ENCODE results near the gene PRUNE2. TPM values are rescaled to one million over a fixed set of nuclear protein-coding genes. Genes with fewer than 3 reads are reported as not detected.
"Not testable (repeated sequence)": the region's sequence is repeated elsewhere in the genome, so short reads cannot be mapped to it uniquely, and the experiment has no call there.

PRUNE2 gene
- total RNA-seq, 1 donor from 2014 or later = 1.9 TPM

DNA sequence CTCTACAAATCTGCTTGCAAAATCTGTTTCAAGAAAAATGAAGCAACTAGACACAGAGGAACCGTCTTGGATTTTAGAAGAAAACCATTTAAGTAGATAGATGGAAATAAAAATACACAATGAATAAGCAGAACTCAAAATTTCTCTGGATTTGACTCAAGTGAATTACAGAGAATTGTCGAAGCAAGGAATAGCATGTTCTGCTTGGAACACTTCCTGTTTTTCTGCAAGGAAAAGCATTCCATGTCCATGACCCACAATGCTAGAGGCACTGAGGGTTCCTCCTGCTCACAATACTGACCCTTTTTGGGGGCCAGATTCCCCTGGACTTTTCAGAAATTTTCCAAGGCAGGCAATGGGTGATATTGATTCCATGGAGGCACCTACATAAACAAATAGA is 29.8 kb downstream of the PRUNE2 start:
- no peak for ATAC-seq
- DNase-seq (ENCODE audit: missing footprints) = no peak
- intact Hi-C loops (cut with DNase I) = no loop called here

DNA sequence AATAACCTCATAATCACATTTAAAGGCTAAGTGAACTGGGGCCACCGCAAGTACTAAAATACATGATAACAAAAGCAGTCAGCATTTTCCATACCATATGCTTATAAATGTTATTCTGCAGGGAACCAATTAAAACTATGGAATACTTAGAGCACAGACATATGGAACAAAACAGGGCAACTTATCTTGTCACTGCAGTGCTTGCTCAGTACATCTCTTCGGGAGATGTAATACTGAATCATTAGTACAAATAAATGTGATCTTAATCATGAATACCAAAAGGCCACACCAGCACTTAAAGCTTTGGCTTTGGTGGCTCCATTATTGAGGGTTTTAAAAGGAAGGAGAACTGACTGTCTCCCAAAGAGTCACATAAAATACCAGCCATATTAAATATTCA is 32.1 kb downstream of the PRUNE2 start:
- no peak for DNase-seq (ENCODE audit: missing footprints)
- intact Hi-C loops (cut with DNase I) = no loop called here
- no peak for ATAC-seq

DNA sequence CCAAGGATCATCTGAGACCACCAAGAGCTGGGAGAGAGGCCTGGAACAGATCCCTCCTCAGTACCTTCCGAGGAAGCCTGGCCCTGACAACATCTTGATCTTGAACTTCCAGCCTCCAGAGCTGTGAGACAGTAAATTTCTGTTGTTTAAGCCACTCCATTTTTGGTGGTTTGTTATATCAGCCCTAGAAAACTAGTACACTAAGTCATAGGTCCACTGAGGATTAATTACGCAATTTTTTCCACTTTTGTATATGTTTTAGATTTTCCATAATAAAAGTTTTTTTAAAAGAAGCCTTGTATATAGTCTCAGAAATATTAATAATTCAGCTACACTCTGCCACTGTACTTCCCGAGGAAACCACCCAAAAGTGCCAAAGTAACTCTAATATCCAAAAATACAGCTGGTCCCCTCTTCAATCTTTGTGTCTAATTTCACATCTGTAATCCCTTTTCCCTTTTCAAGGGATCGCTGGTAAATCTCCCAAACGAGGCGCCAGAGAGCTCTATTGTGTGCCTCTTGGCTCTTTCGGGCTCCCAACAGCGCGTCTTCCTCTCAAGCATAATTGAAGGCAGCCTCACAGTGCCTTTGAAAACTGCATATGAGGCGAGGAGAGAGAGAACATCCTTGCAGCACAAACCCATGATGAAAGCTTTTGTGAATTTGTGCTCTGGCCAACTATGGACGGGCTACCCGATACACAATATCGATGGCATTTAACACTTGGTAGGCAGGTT is 32.7 kb downstream of the PRUNE2 start:
- intact Hi-C loops (cut with DNase I) = no loop called here
- no peak for DNase-seq (ENCODE audit: missing footprints)
- ATAC-seq = no peak

DNA sequence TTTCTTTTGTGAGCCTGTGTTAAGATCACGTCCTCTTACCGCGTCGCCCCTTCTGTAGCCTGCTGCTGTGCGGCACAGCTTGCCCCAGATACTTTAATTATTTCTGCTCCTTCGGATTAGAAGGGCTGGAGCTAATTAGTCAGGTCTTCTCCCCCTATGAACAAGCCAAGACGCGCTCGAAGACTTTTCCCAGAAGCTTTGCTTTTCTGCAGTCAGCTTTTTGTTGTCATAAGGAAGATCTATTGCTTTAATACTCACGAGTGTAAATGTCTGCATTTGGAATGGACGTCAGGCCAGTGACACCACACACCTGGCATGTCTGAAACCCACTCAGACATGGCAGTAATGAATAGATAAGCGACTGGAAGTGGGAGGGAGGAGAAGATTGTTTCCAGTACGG is 37.0 kb downstream of the PRUNE2 start:
- intact Hi-C loops (cut with DNase I) = no loop called here
- ATAC-seq = no peak
- no peak for DNase-seq (ENCODE audit: missing footprints)

DNA sequence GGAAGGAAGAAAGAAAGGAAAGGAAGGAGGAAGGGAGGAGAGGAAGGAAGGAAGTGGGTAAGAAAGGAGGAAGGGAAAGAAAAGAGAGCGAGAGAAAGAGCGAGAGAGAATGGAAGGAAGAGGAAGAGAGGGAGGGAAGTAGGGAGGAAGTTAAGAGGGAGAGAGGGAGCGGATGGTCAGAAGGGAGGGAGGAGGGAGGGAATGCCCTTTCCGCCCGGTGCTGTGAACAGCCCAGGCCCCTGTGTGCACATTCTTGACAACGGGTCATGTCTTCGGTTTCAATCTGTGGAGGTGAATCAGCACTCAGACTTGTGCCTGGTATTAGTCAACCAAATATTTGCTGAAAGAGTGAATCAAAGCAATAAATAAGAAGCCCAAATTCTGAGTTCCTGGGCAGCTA is 39.2 kb downstream of the PRUNE2 start:
- ATAC-seq = no peak
- intact Hi-C loops (cut with DNase I) = no loop called here

DNA sequence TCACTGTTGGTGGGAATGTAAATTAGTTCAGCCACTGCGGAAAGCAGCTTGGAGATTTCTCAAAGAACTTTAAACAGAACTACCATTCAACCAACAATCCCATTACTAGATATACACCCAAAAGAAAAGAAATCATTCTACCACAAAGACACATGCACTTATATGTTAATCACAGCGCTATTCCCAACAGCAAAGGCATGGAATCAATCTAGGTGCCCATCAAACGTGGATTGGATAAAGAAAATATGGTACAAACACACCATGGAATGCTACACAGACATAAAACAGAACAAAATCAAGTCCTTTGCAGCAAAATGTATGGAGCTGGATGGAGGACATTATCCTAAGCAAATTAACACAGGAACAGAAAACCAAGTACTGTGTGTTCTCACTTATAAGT is 42.1 kb downstream of the PRUNE2 start:
- ATAC-seq (no peak), DNase-seq (ENCODE audit: missing footprints) (no peak)
- intact Hi-C loops (cut with DNase I) = no loop called here

More for the DNA sequence above, 39.2 kb downstream of the PRUNE2 start:
- no peak for DNase-seq (ENCODE audit: missing footprints)

DNA sequence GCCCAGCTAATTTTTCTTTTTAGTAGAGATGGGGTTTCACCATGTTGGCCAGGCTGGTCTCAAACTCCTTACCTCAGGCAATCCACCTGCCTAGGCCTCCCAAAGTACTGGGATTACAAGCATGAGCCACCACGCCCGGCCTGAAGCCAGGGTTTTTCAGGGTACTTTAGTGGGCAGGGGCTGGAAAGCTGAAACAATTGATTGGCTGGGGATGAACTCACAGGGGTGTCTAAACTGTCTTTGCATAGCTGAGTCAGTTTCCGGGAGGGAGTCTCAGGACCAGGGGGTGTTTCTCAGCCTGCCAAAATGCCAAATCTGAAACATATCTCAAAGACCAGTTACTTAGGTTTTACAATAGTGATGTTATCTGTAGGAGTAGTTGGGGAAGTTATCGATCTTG is 46.1 kb downstream of the PRUNE2 start:
- intact Hi-C loops (cut with DNase I) = no loop called here
- ATAC-seq (no peak), DNase-seq (ENCODE audit: missing footprints) (no peak)

DNA sequence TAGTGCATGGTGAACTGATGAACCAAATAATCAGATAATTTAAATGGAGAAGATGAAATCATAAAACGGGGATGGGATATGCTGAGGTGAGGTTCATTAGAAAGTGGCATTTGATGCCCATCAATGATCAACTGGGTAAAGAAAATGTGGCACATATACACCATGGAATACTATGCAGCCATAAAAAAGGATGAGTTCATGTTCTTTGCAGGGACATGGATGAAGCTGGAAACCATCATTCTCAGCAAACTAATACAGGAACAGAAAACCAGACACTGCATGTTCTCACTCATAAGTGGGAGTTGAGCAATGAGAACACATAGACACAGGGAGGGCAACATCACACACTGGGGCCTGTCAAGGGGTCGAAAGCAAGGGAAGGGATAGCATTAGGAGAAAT is 47.7 kb downstream of the PRUNE2 start:
- DNase-seq (ENCODE audit: missing footprints); intact Hi-C loops (cut with DNase I); ATAC-seq: not testable (repeated sequence)

DNA sequence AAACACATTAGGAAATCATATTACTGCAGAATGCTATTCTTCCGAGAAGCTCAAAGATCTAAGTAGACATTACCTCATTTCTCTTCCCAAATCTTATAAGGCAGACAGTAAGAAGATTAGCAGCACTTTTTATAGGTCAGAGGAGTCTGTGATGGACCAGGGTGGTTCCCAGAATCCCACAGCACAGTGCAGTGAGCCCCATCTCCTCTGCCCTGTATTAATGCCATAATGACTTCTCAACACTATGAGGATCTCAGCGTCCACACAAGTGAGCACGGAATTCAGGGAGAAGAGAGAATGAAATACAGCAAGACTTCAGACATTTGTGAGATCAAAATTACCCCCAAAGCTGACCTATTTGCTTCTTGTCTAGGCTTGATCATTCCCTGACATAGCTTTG is 49.9 kb downstream of the PRUNE2 start:
- intact Hi-C loops (cut with DNase I) = no loop called here
- ATAC-seq = no peak

DNA sequence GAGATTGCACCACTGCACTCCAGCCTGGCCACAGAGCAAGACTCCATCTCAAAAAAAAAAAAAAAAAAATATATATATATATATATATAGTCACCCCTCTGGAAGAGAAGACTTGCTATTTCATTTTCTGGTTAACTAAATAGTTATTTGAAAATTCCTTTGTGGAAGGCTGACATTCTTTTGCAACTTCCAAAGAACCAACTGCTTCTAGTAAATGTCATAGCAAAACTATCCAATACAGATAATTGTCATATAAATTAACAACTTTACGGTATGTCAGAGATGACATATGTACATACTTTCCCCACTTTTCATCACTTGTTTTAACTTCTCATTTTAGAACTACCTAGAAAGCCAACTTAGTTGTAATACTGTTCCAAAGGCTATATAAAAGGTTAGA is 50.9 kb downstream of the PRUNE2 start:
- no peak for DNase-seq (ENCODE audit: missing footprints)
- intact Hi-C loops (cut with DNase I) = no loop called here
- no peak for ATAC-seq

More for the DNA sequence above, 49.9 kb downstream of the PRUNE2 start:
- DNase-seq (ENCODE audit: missing footprints) = no peak

DNA sequence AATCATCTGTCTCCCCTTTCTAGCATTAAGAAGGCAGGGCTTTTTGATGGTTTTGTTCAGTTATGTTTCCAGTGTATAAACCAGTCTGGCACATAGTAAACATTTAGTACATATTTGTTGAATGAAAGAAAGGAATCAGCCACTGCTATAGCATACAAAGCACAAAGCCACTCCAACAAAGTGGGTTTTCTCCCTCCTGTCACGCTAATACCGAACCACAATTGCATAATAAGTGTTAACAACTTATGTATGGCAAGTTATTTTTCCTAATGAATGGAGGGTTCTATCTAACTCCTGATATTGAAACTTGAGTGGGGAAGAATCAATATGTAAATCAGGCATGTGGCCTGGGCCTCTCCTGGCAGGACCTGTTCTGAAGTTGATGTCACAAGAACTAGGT is 53.9 kb downstream of the PRUNE2 start:
- DNase-seq (ENCODE audit: missing footprints) (no peak), ATAC-seq (no peak)
- intact Hi-C loops (cut with DNase I) = no loop called here

DNA sequence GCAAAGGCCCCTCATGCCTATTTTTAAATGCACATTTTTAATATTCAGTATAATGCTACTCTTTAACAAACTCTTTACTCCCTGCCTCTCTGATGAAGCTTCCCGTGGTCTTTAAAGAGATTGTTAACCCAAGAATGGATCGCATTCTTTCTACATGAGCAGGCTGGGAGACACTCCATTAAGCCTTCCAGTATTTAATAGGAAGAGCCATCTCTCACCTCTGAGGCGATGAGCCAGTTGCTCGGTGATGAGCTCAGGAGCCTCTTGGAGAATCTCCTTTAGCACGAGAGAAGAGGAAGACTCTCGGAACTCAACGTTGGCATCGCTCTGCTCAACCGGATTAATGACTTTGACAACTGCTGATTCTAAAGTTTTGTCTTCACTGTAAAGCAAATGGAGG is 59.6 kb downstream of the PRUNE2 start:
- DNase-seq (ENCODE audit: missing footprints) = no peak
- ATAC-seq = no peak
- intact Hi-C loops (cut with DNase I) = no loop called here

DNA sequence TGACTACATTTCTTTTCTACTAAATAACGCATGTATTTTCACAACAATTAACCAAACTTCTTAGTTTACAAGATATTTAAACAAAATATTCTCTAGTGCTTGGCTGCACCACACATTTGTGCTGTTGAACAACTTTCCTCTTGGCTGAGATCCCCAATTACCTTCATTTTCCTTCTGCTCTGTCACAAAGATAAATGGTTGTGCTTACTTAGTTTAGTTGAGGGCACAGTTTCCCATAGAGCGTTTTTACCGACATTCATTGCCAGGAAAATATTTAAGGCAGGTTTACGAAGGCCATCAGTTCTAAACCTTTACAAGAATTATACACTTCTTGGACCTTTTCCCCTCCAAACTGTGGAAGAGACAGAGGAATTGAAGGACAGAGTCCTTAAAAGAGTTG is 60.7 kb downstream of the PRUNE2 start:
- intact Hi-C loops (cut with DNase I) = no loop called here
- no peak for ATAC-seq
- no peak for DNase-seq (ENCODE audit: missing footprints)

DNA sequence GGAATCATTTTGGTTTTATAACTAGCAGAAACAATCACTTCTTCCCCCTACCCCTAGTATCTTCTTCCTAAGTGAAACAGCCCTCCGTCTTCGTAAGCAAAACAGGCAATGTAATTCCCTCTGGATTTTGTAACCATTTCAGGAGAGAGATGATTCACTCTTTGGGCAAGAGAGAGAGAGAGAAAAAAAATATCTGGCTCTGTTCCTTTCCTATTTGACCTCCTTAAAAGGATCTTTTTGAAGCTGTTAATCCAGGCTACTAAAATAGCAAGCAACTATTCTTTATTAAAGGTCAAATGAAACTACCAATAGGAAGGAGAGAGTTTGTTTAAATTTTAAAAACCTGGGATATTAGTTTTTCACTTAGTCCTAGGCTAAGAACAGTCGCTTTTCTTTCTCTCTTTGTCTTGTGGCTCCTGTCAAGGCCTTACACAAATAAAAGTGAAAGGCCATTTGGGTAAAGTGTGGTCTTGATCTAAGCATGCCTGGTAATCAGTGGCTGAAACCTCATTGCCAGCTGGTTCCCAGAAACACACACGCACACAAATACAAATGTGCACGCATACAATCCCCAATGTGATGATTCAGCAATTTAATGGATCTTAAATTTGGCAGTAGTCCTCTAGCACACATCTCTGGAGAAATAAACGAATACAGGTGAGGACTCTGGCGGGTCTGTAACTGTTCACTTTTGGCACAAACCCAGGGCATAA is 70.2 kb downstream of the PRUNE2 start:
- ATAC-seq (peak; percentile 73), DNase-seq (ENCODE audit: missing footprints) (no peak)
- intact Hi-C loops (cut with DNase I) = no loop called here

DNA sequence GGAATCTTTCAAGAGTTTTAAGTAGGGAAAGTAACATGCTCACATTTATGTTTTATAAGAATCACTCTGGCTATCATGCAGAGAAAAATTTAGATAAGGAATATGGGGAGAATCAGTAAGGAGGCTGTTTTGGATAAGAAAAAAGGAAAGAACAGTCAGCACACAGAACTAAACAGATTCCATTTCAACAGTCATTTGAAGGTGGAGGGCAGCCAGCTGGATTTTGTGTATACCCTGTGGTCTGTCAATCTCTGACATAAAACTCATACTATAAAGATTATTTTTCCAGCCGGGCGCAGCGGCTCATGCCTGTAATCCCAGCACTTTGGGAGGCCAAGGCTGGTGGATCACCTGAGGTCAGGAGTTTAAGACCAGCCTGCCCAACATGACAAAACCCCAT is 77.5 kb downstream of the PRUNE2 start:
- no peak for DNase-seq (ENCODE audit: missing footprints)
- ATAC-seq = no peak
- intact Hi-C loops (cut with DNase I) = no loop called here

DNA sequence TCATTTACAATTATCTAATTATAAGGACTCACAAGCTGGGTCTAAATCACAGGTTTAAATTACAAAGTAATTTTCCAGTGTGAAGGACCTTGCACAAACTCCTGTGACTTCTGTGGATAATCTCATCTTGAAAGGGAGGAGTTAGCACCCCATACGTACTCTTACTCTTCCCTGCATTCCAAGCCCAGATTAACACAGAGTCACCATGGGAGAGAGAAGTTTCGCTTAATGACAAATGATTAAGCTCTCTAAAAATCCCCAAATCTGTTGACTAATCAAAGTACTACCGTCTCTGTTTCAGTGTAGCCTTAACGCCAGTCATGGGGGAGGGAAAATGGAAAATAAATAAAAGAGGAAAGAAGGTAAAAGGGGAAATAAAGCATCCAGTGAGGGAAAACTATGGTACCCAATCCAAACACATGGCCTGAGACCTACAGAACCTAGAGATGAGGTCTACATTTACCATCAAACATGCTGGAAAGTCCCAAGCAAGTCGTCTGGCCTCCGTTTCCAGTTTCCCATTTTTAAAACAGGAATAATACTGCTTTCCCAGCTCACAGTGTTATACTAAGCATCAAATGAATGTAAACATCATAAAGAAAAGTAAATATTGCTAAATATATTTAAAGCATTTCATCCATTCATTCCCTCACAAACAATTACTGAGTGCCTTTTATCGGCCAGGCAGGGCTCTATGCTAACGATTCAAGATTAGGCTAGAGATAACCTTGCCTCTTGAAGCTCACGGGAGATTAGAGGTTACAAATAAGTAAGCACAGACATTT is 78.4 kb downstream of the PRUNE2 start:
- no peak for ATAC-seq
- intact Hi-C loops (cut with DNase I) = no loop called here
- no peak for DNase-seq (ENCODE audit: missing footprints)

DNA sequence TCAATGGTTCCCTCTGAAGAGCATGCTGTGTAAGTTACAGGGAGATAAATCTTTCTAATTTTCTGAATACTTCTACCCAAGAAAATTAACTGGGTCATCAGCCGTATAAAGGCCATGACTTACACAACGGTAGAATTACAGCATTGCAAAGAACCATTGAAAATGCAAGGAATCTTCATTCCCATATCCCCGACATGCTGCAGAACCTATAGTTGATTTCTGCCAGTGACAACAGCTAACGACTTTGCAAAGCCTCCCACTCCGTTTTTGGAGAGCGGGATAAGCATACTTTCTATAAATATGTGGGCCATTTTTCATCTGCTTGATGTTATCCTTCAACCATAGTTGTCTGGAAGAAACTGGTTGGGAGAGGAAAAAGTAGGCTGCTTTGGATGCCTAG is 85.5 kb downstream of the PRUNE2 start:
- intact Hi-C loops (cut with DNase I) = no loop called here
- ATAC-seq (no peak), DNase-seq (ENCODE audit: missing footprints) (no peak)

DNA sequence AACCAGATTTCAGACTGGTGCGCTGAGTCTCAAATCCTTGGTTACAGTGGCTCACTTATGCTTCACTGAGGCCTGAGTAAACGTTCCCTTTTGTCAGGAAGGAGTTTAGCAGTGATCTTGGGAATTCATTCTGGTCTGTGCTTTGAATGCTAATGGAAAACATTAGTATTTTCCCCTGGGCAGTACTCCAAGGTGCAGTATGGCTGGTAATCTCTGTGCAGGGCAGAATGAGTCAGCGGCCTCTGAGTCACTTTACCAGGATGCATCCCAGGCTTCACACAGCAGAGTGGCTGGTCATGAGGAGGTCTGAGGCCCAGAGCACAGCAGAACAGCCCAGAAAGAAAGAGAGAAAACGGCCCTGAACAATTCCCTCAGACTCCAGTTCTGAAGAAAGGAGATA is 87.6 kb downstream of the PRUNE2 start:
- intact Hi-C loops (cut with DNase I) = no loop called here
- ATAC-seq (peak; percentile 91), DNase-seq (ENCODE audit: missing footprints) (no peak)

DNA sequence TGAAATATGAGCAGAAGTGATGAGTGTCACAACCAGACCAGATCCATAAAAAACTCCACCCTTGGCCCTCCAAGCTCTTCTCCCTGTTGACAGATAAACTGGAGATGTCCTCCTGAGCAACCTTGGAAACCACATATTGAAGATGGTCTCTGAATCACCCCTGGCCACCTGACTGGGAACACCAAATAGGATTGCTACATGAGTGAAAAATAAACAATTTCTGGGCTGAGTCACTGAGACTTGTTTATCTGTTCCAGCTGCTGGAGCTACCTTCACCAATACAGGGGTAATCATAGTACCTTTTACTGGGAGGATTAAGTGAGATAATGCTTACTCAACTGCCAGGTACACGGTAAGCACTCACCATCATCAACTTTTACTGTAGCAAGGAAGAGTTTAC is 88.4 kb downstream of the PRUNE2 start:
- ATAC-seq = no peak
- DNase-seq (ENCODE audit: missing footprints) = no peak
- intact Hi-C loops (cut with DNase I) = no loop called here

DNA sequence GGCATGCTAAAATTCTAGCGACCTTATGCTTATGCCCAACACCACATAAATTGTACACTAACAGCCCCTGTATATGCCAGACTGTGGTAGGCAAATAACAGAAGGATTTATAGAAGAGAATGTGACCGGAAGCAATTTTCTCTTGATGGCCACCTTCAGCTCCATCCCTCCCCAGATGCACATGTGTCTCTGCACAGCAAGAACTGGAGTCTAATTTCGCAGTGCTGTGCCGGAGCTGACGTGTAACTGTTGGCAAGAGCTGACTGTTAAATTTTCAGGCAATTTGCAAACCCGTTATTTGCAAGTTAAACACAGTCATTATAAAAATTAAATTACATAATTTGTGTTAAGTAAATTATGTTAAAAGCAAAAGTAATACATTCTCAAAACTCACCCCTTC is 93.3 kb downstream of the PRUNE2 start:
- intact Hi-C loops (cut with DNase I) = loop anchor here (5.0 kb wide), 2 partner anchors 185 to 200 kb away; no protein-coding TSS in a partner anchor
- no peak for ATAC-seq
- no peak for DNase-seq (ENCODE audit: missing footprints)
